GM19395 (cell line): ENCODE results near the gene ST3GAL5.
A peak's percentile ranks its signal among the peaks of the same experiment; 100 is the strongest.
"Not testable (repeated sequence)": the region's sequence is repeated elsewhere in the genome, so short reads cannot be mapped to it uniquely, and the experiment has no call there.

ENCODE experiments used
- ATAC-seq: cut with Tn5 transposase; IDR thresholded peaks from one replicate; pipeline ENCODE4 v1.9.1; 2021; ENCODE audit warnings: mild to moderate bottlenecking, moderate library complexity; ENCODE audit not compliant: unreplicated experiment

Gene ST3GAL5

DNA sequence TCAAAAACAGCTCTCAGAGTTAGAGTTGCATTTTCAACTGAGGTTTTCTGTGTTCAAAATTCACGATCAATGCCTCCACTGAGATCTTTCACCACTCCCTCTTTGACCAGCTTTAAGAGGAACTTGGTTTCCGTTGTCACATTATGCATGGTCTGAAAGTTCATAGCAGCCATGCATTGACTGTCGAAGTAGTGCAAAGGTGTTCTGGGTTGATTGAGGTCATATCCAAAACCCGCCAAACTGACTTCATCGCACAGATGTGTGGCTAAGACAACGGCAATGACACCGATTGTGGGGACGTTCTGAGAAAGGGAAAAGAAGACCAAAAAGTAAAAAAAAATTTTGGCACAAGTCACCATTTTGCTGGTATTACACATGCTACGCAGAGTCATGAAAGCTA lies 48.7 kb downstream of the ST3GAL5 start:
- ATAC-seq: no peak

DNA sequence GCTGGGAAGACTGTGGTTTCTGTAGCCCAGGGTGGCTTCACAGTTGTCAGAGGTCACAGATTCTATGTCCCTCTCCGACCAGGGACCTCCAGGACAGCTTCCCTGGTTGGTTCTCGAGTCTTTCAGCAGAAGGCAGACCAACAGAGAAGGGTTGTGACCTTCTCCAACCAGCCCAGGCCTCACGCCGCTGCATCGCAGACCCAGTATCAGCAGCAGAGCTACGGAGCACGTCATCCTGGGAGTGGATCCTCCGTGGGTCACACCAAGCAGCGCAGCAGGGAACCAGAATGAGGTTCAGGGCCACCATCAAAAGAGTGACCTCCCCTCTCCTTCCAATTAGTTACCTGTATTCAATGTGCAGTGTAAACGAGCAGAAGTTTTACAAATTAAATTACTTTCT lies 49.3 kb downstream of the ST3GAL5 start:
- no peak for ATAC-seq

DNA sequence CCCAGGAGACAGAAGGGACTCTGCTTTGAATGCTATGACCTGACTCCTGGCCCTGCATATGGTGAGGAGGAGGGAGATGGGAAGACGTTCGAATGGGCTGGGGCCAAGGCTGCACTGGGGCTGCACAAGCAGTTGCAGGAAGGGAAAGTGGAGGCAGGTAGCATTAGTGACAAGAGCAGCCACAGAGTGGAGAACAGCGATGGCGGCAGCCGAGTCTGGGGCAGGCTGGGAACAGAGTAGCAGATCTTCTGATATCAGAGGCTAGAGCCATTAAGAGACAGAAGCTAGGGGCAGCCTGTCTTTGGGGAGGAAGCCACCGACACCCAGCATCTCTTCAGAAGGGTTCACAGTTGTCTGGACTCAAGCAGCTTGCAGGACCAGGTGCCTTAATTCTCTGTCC lies 50.1 kb downstream of the ST3GAL5 start:
- no peak for ATAC-seq

DNA sequence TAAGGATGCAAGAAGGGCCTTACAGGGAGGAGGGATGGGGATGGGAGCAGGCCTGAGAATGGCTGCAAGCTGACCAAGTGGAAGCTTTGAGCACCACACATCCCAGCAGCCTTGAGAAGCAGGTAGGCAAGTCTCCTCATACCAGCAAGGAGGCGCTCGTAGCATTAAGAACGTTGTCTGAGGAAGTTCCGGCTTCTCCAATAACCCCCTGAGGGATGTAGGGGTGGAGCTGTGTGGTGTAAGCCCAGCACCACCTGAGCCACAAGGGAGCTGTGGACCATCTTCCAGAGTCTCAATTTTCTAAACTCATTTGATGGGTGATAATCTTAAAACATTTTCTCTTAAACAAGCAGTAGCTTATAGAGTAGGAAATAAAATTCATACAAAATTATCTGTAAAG lies 50.6 kb downstream of the ST3GAL5 start:
- ATAC-seq: no peak

DNA sequence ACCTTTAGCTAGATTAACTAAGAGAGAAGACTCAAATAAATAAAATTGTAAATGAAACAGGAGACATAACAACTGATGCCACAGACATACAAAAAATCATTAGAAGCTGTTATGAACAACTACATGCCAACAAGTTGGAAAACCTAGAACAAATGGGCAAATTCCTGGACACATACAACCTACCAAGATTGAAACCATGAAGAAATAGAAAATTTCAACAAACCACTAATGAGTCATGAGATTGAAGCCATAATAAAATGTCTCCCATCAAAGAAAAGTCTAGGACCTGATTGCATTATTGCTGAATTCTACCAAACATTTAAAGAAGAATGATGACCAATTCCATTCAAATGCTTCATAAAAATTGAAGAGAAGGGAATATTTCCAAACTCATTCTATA lies 54.3 kb downstream of the ST3GAL5 start:
- ATAC-seq: no peak

DNA sequence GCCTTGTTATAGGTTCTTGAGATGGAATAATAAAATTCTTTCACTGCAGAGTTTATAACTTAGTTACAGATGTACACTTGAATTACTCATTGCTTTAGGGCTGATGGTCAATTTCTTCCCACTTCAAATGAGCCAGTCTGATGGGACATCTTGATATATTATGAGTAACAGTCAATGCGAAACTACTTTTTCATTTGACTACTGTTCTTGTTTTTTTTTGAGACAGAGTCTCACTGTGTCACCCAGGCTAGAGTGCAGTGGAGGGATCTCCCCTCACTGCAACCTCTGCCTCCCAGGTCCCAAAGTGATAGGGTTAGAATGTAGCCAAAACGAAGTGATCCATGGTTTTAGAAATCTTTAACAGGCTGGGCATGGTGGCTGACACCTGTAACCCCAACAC lies 57.1 kb downstream of the ST3GAL5 start:
- no peak for ATAC-seq

DNA sequence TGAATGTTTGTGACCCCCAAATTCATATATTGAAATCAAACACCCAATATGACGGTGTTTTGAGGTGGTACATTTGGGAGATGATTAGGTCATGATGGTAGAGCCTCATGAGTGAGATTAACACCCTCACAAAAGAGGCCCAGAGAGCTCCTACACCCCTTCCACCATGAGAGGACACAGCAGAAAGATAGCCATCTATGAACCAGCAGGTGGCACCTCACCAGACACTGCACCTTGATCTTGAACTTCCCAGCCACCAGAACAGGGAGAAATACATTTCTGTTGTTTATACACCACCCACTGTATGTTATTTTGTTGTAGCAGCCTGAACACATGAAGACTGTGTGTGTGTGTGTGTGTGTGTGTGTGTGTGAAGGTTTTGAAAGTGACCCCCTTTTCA lies 58.1 kb downstream of the ST3GAL5 start:
- no peak for ATAC-seq

DNA sequence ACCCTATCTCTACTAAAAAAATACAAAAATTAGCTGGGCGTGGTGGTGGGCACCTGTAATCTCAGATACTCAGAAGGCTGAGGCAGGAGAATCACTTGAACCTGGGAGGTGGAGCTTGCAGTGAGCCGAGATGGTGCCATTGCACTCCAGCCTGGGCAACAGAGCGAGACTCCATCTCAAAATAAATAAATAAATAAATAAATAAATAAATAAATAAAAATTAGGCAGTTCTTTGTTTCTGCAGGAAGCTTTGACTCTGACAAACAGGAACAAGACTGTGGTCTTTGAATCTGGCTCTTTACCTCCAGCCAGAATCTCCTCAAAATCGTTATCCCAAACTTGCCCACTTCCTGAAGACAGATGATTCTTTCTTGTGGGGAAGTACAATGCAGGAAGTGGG lies 59.4 kb downstream of the ST3GAL5 start:
- not testable (repeated sequence) for ATAC-seq

DNA sequence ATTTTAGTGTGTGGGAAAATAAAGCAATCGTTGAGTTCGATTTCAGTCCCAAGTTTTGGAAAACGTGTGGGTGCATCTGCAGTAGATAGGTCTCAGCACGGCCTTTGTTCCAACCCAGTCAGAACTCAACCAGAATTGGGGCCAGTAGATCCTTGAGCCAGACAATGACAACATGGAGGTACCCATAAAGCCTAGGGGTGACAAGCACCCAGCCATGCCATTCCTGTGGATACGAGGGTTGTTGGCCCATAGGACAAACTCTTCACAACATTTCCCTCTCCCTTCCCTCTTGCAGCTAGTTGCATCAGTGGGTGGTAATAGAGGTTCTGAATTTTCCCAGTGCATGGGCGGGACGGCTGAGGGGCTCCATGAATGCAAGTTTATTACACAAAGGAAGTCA lies 60.1 kb downstream of the ST3GAL5 start:
- ATAC-seq: no peak

DNA sequence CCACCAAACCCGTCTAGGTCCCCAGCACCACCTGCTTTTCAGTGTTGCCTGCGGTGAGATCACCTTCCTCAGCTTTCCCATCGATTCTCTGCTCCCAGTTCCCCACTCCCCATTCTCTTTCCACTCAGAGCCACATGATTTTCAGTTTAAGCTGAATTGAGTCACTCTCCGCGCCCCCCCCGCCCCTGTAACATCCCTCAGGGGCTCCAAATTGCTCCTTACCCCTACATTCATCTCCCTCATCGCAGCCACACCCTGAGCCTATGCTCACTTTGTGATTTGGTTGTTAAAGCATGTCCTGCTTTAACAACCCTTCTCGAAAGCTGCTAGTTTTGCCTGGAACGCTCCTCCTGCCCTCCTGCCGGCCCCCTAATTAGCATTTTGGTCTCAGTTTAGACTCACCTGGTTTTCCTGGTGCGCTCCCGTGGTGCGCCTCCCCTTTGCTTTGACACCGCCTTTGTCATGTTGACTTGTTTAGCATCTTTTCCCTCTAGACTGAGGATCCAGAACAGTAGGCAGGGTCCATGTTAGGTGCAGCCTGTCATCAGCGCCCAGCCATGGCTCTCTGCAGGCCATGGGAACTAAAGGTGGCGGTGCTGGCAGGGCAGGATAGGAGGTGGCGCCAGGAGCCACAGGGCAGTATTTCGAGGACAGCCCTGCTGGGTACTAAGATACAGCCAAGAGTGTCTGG lies 60.8 kb downstream of the ST3GAL5 start:
- ATAC-seq: no peak

DNA sequence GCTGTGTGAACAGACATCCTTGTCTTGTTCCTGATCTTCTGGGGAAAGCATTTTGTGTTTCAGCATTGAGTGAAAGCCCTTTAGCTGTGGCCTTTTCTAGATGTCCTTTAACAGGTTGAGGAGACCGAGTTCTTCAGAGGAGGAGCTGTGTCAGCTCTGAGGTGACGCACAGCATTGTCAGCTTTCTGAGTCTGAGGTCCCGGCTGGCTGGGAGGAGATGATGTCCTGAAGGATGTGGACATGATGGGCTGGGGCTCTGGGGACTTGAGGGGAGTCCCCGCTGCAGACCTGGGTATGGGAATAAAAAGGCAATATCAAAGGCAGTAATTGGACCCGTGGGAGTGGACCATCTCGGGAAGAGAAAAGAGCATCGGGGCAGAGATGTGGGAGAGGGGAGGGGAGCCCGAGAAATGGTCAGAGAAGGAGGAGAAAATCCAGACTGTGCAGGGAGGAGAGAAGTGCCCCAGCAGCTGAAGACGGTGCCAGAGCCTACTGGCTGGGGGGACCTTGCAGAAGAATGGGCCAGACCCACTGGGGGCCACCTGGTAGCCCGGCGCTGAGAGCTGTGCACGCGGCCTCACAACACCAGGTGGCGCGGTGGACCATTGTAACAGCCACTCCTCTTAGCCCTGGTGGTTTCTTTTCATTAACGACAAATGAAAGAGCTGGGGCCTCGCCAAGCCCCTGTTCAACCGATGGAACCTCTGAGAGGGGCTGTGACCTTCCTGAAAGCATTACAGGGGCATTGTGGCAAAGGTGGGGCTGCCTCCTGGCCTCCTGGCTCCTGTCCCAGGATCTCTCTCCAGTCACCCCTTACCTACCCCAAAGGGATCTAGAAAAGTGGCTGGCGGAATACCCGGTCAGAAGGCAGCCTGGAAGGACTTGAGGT lies 61.6 kb downstream of the ST3GAL5 start:
- no peak for ATAC-seq

DNA sequence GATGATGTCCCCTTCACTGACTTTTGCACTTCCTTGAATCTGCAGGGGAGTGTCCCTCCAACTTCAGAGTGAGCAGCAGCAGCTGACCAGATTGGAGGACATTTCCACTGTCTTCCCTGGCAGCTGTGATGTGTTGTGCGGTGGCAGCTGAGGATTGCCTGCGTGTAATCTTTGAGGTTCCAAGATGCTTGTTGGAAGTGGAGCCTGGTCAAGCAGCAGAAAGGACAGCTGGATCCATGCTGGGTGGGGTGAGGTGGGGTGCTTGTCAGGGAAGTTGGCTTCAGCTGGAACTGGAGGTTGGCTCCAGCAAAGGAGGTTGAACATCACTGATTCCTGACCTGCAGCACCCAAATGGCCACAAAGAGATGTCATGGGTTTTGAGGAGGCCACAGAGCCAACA lies 64.8 kb downstream of the ST3GAL5 start:
- ATAC-seq: no peak

DNA sequence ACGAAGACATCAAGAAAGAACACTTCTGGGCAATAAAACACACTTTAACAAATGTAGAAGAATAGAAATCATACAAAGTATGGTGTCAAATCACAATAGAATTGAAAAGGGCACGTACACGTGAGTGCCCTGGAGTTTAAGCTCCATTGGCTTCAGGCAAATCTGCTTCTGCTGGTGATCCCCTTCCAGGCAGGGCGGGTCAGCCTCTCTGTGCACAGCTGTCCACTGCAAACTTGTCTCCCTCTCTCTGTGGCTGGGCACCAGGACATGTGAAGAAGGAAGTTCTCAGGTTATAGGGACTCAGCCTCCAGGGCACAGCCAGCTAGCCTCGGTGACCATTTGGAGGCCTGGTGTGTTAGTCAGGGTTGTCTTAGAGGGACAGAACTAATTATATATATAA lies 66.0 kb downstream of the ST3GAL5 start:
- ATAC-seq: no peak

DNA sequence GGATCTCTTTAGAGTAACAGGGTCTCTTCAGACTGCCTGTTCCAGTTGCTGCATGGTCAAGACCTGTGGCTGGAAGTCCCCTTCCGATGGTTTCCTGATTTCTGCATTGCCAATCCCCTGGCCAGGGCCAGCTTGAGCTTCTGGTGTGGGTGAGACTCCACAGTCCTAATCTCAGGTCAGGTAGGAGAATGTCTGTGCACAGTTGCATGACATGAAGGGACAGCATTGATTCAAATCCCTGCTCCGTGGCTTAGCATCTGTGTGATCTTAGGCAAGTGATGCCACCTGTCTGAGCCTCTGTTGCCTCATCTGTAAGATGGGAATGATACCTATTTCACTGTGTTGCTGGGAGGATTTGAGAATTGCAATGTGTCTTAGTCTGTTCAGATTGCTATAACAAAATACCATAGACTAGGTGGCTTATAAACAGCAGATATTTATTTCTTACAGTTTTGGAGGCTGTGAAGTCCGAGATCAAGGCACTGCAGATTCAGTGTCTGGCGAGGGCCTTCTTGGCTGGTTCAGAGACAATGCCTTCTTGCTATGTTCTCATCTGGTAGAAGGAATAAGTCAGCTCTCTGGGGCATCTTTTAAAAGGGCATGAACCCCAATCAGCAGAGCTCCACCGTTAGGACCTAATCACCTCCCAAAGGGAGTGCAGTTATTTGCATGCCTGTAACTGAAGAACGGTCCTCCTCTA lies 68.8 kb downstream of the ST3GAL5 start:
- no peak for ATAC-seq

DNA sequence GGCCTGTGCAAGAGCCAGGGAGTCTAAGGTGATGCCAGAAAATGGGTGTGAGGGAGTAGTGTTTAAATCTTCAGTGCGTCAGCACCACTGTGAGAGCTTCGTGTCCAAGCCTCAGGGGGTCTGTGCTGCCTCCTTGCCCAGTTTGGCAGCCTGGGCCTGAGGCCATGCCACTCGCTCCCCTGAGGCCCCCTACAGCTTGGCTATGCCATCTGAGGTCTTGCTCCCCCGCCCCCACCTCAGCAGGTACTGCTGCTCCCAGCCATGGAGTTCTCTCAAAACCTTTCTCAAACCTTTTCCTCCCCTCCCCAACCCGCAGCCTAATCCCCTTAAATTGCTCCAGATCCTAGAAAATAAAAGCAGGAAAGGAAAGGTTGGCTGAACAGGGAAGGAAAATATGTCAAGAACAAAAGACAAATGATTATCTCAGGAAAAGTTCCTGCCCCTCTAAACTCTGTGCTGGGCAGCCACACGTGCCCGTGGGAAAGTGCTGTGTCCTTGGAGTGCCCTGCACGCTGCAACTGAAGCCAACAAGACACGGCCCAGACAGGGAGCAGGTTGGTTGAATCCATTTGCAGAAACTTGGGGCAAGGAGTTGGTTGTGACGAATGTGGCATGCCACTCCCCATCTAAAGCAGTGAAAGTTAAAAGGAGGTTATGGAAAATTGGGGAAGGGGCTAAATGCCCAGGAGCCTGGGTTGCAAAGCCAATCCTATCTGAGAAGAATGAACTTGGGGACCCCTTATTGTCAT lies 73.8 kb downstream of the ST3GAL5 start:
- no peak for ATAC-seq

DNA sequence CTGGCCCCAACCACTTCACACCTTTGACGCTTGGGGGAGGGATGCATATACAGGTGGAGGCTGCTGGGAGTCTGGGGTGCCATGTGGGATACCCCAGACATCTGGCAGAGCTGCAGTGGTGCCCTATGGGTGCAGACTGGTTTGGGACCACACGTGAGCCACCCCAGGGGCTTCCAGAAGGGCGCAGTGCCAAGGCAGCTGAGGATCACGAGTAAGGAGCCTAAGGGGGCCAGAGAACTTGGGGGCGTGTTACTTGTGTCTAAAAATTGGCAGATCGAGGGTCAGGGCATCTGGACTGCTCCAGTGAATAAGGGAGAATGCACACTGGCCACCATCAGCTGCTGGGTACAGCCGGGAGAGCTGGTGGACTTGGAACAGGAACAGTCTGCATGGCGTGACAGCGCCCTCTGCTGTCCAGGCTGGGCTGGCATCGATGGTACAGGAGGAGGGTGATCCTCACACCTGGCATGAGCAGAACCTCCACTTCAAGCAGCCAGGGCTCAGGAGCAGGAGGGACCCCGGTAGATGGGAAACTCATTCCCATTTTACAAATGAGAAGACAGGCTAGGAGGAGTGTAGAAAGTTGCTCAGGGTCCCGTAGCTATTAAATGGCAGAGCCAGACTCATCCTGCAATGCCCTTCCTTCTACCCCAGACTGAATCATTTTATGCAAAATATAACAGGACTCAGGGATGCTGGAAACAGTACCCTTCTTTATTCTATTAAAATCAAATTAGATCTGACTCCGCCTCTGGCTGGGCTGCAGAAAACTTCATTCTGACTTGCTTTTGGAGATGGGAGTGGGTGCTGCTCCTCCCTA lies 74.6 kb downstream of the ST3GAL5 start:
- peak; percentile 61 for ATAC-seq

DNA sequence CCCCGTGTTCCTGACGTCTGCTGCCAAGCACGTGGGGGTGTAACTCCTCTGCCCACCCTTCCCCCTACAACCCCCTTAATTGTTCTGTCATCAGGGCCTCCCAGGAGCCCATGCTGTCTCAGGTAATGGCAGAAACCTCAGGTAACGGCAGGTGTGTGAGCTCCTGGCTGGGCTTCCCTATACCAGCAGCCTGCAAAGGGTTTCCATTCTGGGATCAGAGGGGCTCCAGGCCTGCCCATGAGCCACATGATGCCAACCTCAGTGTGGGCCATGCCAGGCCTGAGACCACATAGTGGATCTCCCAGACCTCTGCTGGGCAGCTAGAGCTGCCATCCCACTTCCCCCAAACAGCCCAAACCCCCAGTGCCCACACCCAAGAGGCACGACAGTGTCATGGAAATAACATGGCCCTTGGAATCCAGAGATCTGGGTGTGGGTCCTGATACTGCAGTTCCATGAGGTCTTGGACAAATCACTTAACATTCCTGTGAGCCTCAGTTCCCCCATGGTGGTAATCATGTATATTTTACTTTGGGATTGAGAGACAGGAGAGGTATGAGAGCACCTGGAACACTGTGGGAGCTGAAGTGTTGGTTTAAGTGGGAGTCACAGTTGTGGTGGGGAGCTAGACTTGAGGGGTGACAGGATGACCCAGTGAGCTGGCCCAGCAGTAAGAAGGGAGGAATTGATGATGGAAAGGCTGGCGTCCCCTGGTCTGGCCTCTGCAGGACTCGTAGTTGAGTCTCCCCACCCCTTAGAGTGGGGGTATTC lies 75.4 kb downstream of the ST3GAL5 start:
- ATAC-seq: no peak

DNA sequence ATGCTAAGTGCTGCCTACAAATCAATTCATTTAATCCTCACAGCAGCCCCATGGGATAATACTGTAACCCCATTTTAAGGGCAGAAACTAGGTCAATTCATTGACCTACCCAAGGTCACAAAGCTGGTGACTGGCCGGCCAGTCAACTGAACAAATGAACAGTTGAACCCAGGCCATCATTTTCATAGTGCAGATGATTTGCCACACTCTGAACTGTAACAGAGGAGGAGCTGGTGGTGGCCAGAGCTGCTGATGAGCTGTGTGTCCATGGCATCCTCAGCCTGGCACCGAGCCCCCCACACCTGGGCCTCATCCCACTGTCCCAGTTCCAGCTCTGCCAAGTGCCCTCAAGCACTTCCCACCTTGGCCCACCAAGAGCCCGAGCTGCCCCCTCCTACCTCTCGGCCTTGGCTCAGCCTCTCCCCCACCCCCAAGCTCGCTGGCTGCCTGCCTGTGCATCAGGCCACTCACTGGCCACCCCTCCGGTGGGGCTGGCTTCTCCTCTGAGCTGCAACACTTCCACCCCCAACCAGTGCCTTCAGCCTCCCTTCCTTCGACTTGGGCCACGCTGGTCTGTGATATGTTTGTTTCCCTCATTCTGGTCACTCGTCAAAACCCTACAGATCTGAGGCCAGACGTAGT lies 76.6 kb downstream of the ST3GAL5 start:
- ATAC-seq: no peak
